Measurements from ENCODE around the gene PARP16.
A peak's percentile ranks its signal among the peaks of the same experiment; 100 is the strongest.
"Not testable (repeated sequence)": the region's sequence is repeated elsewhere in the genome, so short reads cannot be mapped to it uniquely, and the experiment has no call there.

Gene PARP16

GRCh38 chr15:65245096-65245856, 41.4 kb downstream of the PARP16 start:
- DNase-seq (ENCODE audit: low read depth in 2 of 3, low spot score in 1 of 3) = no peak

- DNase-seq (ENCODE audit: low read depth in 2 of 3, low spot score in 1 of 3) = no peak
Observed at GRCh38 chr15:65244638-65245037, 42.0 kb downstream of the PARP16 start.

- not testable (repeated sequence) for DNase-seq (ENCODE audit: low read depth in 2 of 3, low spot score in 1 of 3)
Observed at GRCh38 chr15:65236443-65236842, 50.2 kb downstream of the PARP16 start.

GRCh38 chr15:65233696-65234095, 53.0 kb downstream of the PARP16 start:
- DNase-seq (ENCODE audit: low read depth in 2 of 3, low spot score in 1 of 3) = no peak

GRCh38 chr15:65232520-65232919, 54.2 kb downstream of the PARP16 start:
- no peak for DNase-seq (ENCODE audit: low read depth in 2 of 3, low spot score in 1 of 3)

- DNase-seq (ENCODE audit: low read depth in 2 of 3, low spot score in 1 of 3) = no peak
Observed at GRCh38 chr15:65231306-65231705, 55.4 kb downstream of the PARP16 start.

GRCh38 chr15:65226901-65227300, 59.8 kb downstream of the PARP16 start:
- not testable (repeated sequence) for DNase-seq (ENCODE audit: low read depth in 2 of 3, low spot score in 1 of 3)

GRCh38 chr15:65226221-65226620, 60.5 kb downstream of the PARP16 start:
- no peak for DNase-seq (ENCODE audit: low read depth in 2 of 3, low spot score in 1 of 3)

- DNase-seq (ENCODE audit: low read depth in 2 of 3, low spot score in 1 of 3) = no peak
Observed at GRCh38 chr15:65223996-65224395, 62.7 kb downstream of the PARP16 start.

GRCh38 chr15:65222891-65223290, 63.8 kb downstream of the PARP16 start:
- DNase-seq (ENCODE audit: low read depth in 2 of 3, low spot score in 1 of 3) = no peak

GRCh38 chr15:65221697-65222096, 65.0 kb downstream of the PARP16 start:
- no peak for DNase-seq (ENCODE audit: low read depth in 2 of 3, low spot score in 1 of 3)

- DNase-seq (ENCODE audit: low read depth in 2 of 3, low spot score in 1 of 3) = no peak
Observed at GRCh38 chr15:65219137-65219536, 67.5 kb downstream of the PARP16 start.

GRCh38 chr15:65217526-65218482, 68.9 kb downstream of the PARP16 start:
- DNase-seq (ENCODE audit: low read depth in 2 of 3, low spot score in 1 of 3) = no peak

- DNase-seq (ENCODE audit: low read depth in 2 of 3, low spot score in 1 of 3) = no peak
Observed at GRCh38 chr15:65215496-65215895, 71.2 kb downstream of the PARP16 start.

- no peak for DNase-seq (ENCODE audit: low read depth in 2 of 3, low spot score in 1 of 3)
Observed at GRCh38 chr15:65214010-65214409, 72.7 kb downstream of the PARP16 start.

- no peak for DNase-seq (ENCODE audit: low read depth in 2 of 3, low spot score in 1 of 3)
Observed at GRCh38 chr15:65213241-65213640, 73.4 kb downstream of the PARP16 start.

- peak; percentile 14 to 37 (median 33) for DNase-seq (ENCODE audit: low read depth in 2 of 3, low spot score in 1 of 3)
Observed at GRCh38 chr15:65212097-65212496, 74.6 kb downstream of the PARP16 start.

GRCh38 chr15:65211482-65211982, 75.2 kb downstream of the PARP16 start:
- DNase-seq (ENCODE audit: low read depth in 2 of 3, low spot score in 1 of 3) = no peak

GRCh38 chr15:65210770-65211481, 75.8 kb downstream of the PARP16 start, which contains the start of gene CILP:
Gene CILP, minus strand, starts transcription at chr15:65211473. Its CDS starts 1,718 bp downstream, at chr15:65209755.
- no peak for DNase-seq (ENCODE audit: low read depth in 2 of 3, low spot score in 1 of 3)

- DNase-seq (ENCODE audit: low read depth in 2 of 3, low spot score in 1 of 3) = no peak
Observed at GRCh38 chr15:65209701-65210643, 76.7 kb downstream of the PARP16 start.
